Activated CD4-positive, alpha-beta T cell treated with anti-CD3 and anti-CD28 coated beads, Interleukin-2, amount 10 ng/mL, durations not matched to agents 24 days and 14 days (primary cell): ENCODE measurements around the gene INTS6. TPM values are rescaled to one million over a fixed set of nuclear protein-coding genes. Genes with fewer than 3 reads are reported as not detected.

Experiments used
- DNase-seq: peaks from one replicate; pipeline ENCODE4 v3.0.0; 2022
- H3K27ac Mint-ChIP-seq: one replicate; pipeline ENCODE4 v1.8.0; 2022; ENCODE audit warnings: mild to moderate bottlenecking, mixed read lengths
- H3K27me3 Mint-ChIP-seq: one replicate; pipeline ENCODE4 v1.8.0; 2022; ENCODE audit warnings: mixed read lengths
- H3K36me3 Mint-ChIP-seq: one replicate; pipeline ENCODE4 v1.8.0; 2022; ENCODE audit warnings: low read depth, mild to moderate bottlenecking, mixed read lengths
- H3K4me1 Mint-ChIP-seq: one replicate; pipeline ENCODE4 v1.8.0; 2021; ENCODE audit warnings: mixed read lengths
- H3K4me3 Mint-ChIP-seq: one replicate; pipeline ENCODE4 v1.8.0; 2022; ENCODE audit warnings: mild to moderate bottlenecking, moderate library complexity, mixed read lengths
- H3K9me3 Mint-ChIP-seq: one replicate; pipeline ENCODE4 v1.8.0; 2021; ENCODE audit warnings: mixed read lengths
- intact Hi-C: fragments of 100-400 bp; cut with micrococcal nuclease; formaldehyde crosslinking; loops from one replicate; pipeline ENCODE4 v1.15.1; 2023
- total RNA-seq: library from RNA; stranded (reverse); gene quantifications from 2 replicates; pipeline ENCODE4 v1.2.3, GENCODE V29; 2022

INTS6 gene
- total RNA-seq, 1 donor from 2014 or later: 68.6 TPM

DNA sequence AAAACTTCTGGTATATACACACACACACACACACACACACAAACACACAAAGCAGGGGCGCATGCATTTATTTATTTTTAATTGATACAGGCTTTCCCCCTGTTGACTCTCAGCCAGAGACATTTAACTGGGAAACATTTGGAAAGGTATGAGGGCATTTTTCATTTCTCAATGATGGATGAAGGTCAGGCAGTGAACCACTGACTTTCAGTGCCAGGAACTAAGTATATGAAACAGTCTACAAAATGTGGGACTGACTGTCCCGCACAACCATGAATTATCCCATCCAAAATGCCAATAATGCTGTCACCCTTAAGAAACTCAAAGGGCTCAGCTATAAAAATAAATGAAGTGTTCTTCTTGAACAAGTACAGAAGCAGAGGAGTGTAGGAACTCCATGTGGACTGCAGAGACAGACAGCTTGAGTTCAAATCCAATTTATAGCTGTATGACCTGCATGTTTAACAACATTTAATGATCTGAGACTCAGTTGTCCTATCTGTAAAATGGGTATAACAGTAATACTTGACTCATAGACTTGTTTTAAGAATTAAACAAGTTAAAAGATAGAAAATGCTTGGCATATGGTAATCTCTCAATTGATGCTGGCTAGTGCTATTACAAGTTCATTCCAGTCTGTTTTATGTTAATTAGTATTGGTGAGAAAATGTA, 25.0 kb upstream of the INTS6 start:
- H3K36me3 Mint-ChIP-seq: no peaks in the 10 kb centered on the region
- no peaks in the 10 kb centered on the region for H3K9me3 Mint-ChIP-seq
- no peaks in the 10 kb centered on the region for H3K4me1 Mint-ChIP-seq
- no peak overlapping the region for H3K4me3 Mint-ChIP-seq
- no peak overlapping the region for H3K27ac Mint-ChIP-seq
- intact Hi-C loops: no loop called here
- DNase-seq: no peak
- peaks cover 2% of the 10 kb centered on the region for H3K27me3 Mint-ChIP-seq

DNA sequence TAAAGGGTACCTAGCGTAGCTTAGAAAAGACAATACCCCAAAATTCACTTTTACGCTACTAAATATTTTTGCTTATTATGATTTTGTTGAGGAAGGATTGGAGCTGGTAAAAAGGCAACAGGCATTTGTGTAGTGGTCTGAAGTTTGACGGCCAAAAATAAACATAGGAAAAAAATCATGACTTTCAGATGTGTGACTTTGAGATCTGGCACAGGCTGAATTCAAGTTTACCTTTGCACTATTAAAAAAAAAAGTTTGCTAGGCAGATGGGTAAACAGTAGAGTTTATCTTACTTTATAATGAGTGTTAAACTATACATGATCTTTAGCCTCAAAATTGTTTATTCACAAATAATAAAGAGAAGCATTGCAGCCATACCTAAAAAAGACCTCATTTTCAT, 24.3 kb upstream of the INTS6 start:
- H3K27me3 Mint-ChIP-seq: peaks cover 2% of the 10 kb centered on the region
- H3K36me3 Mint-ChIP-seq: no peaks in the 10 kb centered on the region
- DNase-seq: no peak
- H3K4me1 Mint-ChIP-seq: no peaks in the 10 kb centered on the region
- H3K4me3 Mint-ChIP-seq: no peak overlapping the region
- intact Hi-C loops: no loop called here
- no peaks in the 10 kb centered on the region for H3K9me3 Mint-ChIP-seq
- no peak overlapping the region for H3K27ac Mint-ChIP-seq

DNA sequence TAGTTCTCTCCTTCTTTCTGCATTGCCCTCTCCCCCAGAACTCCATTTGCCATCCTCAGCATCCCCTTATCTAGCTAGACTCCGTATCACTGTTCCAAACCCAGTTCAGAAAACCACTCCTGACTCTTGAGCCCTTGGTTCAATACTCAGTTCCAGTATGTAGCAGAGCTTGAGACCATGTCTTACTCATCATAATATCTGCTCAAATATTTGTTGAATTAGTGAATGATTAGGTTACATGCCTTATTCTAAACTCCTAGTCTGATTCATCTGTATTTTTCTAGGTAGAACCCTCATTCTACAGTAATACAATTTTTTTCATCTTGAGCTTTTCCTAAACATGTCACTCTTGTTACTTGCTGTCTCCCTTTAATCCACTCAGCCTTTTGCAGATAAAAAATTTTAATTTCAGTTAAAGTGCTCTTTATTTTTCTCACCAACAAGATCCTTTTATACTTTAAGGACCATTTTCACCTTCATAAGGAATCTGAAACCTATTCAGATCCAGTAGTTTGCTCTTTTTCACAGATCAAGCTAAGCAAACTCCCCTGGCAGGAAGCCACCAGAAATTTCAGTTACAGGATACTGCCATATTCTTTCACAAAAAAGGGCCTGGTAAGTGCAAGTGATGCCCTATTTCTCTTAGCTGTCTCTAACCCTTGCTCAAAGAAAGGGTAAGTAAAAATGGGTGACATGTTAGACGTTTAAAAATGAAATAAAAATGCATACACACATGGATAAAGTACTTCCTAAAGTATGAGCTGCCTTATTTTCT, 23.1 kb upstream of the INTS6 start:
- Mint-ChIP-seq H3K9me3 (no peaks in the 10 kb centered on the region), H3K27me3 (peaks cover 2% of the 10 kb centered on the region), H3K4me1 (no peaks in the 10 kb centered on the region), H3K36me3 (no peaks in the 10 kb centered on the region), H3K4me3 (no peak overlapping the region), H3K27ac (no peak overlapping the region)
- no peak for DNase-seq
- intact Hi-C loops: no loop called here

DNA sequence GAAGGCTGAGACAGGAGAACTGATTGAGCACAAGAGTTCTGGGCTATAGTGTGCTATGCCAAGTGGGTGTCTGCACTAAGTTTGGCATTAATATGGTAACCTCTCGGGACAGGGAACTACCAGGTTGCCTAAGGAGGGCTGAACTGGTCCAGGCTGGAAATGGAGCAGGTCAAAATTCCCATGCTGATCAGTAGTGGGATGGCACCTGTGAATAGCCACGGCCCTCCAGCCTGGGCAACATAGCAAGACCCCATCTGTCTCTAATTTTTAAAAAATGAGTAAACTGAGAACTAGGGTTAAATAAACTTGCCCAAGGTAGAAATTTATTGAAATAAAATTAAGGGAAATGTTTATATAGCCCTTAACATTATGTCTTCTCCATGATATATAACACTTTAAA, 17.0 kb upstream of the INTS6 start:
- Mint-ChIP-seq H3K36me3 (no peaks in the 10 kb centered on the region), H3K9me3 (no peaks in the 10 kb centered on the region), H3K27ac (no peak overlapping the region), H3K4me1 (no peaks in the 10 kb centered on the region), H3K27me3 (peaks cover 4% of the 10 kb centered on the region), H3K4me3 (no peak overlapping the region)
- intact Hi-C loops: no loop called here
- DNase-seq: no peak

DNA sequence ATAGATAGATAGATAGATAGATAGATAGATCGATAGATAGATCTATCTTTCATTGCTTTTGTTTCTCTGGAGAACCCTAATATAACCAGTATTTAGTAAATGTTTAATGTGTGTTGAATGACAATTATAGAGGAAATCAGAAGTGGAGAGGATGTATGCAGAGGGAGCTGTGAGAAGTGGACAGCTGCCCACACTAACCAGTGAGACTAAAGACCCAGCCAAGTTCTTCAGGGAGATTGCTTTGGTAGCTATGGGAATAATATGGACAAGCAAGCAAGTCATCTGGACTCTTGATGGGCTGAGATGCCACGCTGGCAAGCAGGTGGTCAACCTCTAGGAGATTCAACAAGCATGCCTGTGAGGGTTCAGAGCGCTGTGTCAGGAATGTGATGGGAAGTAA, 14.9 kb upstream of the INTS6 start:
- no peaks in the 10 kb centered on the region for H3K36me3 Mint-ChIP-seq
- no peak overlapping the region for H3K4me3 Mint-ChIP-seq
- intact Hi-C loops: no loop called here
- DNase-seq: no peak
- no peaks in the 10 kb centered on the region for H3K4me1 Mint-ChIP-seq
- H3K27me3 Mint-ChIP-seq: peaks cover 4% of the 10 kb centered on the region
- no peak overlapping the region for H3K27ac Mint-ChIP-seq
- no peaks in the 10 kb centered on the region for H3K9me3 Mint-ChIP-seq

DNA sequence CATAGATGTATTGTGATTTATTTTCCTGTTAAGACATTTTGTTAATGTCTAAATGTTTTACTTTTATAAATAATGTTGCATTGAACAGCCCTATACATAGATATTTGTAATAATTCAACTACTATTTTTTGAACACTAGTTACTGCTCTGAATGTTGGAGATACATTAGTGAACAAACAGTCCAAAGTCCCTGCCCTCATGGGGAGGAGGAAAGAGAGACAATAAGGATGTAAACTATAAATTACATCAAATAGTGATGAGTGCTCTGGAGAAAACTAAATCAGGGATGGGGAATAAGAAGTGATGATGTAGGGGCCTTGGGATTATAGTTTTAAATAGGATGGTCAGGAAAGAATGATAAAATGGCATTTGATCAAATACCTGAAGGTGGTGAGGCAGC, 12.3 kb upstream of the INTS6 start:
- Mint-ChIP-seq H3K36me3 (peaks cover 2% of the 10 kb centered on the region), H3K27me3 (peaks cover 4% of the 10 kb centered on the region), H3K9me3 (peaks cover 6% of the 10 kb centered on the region), H3K4me3 (no peak overlapping the region), H3K27ac (no peak overlapping the region), H3K4me1 (no peaks in the 10 kb centered on the region)
- DNase-seq: no peak
- intact Hi-C loops: no loop called here

DNA sequence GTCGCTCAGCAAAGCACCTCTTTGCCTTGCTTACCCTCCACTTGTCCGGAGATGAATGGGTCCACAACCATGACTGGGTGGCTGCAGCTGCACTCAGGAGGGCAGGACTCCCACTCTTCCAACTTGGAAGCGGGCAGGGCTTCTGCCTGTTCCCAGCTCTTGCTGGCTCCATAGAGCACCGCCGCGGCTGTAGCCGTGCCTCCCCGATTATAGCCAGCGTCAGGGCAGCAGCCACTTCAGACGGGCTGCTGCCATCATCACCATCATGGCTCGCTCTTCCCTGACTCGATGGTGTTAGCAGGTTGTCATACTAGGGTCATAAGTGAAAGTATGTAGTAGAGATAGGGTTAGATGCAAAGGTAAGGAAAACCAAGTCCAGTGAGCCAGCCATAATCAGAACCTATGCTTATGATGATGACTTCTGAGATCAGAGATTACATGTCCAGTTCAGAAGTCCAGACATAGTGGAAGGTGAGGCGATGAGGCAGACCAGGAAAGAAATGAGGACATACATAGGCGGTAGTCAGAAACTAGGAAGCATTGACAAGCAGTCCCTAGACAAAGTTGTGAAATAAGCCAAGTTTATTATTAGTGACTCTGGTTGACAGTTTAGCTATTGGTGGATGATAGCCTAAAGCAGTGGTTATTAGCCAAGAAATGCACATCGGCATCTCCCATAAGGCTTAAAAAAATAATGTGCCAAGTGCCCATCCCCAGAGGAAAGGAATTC, 4.4 kb upstream of the INTS6 start:
- intact Hi-C loops: no loop called here
- peak; percentile 35 for DNase-seq
- H3K4me3 Mint-ChIP-seq: no peak overlapping the region
- peaks cover 9% of the 10 kb centered on the region for H3K9me3 Mint-ChIP-seq
- peaks cover 33% of the 10 kb centered on the region for H3K36me3 Mint-ChIP-seq
- no peaks in the 10 kb centered on the region for H3K27me3 Mint-ChIP-seq
- H3K4me1 Mint-ChIP-seq: peaks cover 17% of the 10 kb centered on the region
- H3K27ac Mint-ChIP-seq: no peak overlapping the region

DNA sequence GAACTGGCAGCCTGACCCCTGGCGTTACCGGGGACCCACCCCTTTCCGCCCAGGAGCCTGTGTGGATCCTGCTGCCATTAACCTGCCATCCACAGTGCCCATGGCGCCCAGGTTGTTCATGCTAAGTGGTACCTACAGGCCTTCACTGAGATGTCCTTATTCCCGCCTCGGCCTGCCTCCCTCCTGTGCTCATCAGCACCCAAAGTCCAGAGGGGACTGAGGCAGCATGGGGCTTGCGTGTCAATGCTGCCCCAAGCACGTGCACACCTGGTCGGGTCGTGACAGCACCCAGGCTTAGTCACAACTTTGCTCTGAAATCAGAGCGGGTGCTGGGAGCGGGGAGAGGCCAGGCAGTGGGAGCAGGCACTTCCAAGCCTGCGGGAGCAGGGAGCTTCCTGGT, 3.7 kb upstream of the INTS6 start:
- no peak overlapping the region for H3K27ac Mint-ChIP-seq
- intact Hi-C loops: no loop called here
- no peak overlapping the region for H3K4me3 Mint-ChIP-seq
- no peaks in the 10 kb centered on the region for H3K27me3 Mint-ChIP-seq
- H3K4me1 Mint-ChIP-seq: peaks cover 17% of the 10 kb centered on the region
- peaks cover 9% of the 10 kb centered on the region for H3K9me3 Mint-ChIP-seq
- peak; percentile 54 for DNase-seq
- H3K36me3 Mint-ChIP-seq: peaks cover 33% of the 10 kb centered on the region

DNA sequence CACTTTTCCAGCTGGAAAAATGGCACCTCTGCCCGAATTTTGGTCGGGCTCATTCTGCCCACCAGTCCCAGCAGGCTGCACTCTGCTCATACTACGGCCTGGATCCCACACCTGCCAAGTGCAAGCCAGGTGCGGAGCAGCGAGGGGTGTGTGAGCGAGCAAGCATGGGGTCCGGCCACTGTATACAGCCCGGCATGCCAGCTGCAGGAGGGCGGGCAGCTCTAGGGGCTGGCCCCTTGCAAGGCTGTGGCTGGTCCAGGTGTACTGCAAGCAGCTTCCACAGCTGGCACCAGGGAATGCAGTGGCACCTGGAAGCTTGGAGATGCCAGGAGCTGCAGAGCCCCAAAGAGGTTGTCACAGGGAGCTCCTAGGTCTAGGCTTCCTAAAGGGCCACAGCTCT, 2.7 kb upstream of the INTS6 start:
- intact Hi-C loops: loop anchor here (2.0 kb wide), 1 partner anchor 47 kb away; no protein-coding TSS in a partner anchor

DNA sequence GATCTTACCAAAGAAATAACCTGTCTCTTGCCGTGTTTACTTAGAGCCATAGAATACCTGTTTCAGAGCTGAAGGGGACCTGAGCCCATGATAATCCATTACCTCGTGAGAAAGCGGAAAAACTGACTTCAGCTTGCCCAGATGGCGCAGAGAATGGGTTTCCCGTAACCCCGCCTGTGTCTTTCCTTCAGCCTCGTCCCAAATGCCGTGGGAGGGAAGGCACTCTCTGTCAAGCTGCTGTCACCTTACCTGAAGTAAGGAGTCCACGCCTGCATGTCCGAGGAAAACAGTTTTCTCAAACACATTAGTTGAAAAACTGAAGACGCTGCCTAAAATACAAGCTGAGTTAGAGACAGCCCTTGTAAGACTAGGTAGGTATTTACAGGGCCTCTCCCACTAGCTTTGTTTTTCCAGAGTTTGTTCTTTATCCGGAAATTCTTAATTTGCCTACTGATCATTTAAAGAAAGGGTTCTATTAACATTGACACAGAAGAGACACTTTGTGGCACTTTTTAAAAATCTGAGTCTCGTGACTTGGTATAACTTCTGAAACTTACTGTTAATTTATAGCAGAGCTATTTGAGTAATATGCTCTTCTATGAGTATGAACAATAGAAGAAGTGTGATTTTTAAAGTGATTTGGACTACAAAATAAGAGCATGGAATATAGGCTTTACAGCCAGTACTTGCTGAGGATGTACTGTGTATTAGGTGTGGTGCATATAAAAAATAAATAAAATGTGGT, 1.3 kb upstream of the INTS6 start:
- peak; percentile 82 for DNase-seq
- peaks cover 4% of the 10 kb centered on the region for H3K9me3 Mint-ChIP-seq
- peaks cover 42% of the 10 kb centered on the region for H3K36me3 Mint-ChIP-seq
- H3K27ac Mint-ChIP-seq: peak overlapping the region; percentile 97
- peak overlapping the region; percentile 88 for H3K4me3 Mint-ChIP-seq
- H3K4me1 Mint-ChIP-seq: peaks cover 28% of the 10 kb centered on the region
- H3K27me3 Mint-ChIP-seq: no peaks in the 10 kb centered on the region
- intact Hi-C loops: loop anchor here (1.0 to 5.0 kb wide), 13 partner anchors 49 to 1661 kb away; partner anchors contain the start of genes ALG11, CKAP2, KPNA3 and SUGT1

More for the DNA sequence above, 2.7 kb upstream of the INTS6 start:
- Mint-ChIP-seq H3K9me3 (peaks cover 4% of the 10 kb centered on the region), H3K27ac (no peak overlapping the region), H3K27me3 (no peaks in the 10 kb centered on the region), H3K4me1 (peaks cover 19% of the 10 kb centered on the region), H3K4me3 (no peak overlapping the region), H3K36me3 (peaks cover 38% of the 10 kb centered on the region)
- no peak for DNase-seq

DNA sequence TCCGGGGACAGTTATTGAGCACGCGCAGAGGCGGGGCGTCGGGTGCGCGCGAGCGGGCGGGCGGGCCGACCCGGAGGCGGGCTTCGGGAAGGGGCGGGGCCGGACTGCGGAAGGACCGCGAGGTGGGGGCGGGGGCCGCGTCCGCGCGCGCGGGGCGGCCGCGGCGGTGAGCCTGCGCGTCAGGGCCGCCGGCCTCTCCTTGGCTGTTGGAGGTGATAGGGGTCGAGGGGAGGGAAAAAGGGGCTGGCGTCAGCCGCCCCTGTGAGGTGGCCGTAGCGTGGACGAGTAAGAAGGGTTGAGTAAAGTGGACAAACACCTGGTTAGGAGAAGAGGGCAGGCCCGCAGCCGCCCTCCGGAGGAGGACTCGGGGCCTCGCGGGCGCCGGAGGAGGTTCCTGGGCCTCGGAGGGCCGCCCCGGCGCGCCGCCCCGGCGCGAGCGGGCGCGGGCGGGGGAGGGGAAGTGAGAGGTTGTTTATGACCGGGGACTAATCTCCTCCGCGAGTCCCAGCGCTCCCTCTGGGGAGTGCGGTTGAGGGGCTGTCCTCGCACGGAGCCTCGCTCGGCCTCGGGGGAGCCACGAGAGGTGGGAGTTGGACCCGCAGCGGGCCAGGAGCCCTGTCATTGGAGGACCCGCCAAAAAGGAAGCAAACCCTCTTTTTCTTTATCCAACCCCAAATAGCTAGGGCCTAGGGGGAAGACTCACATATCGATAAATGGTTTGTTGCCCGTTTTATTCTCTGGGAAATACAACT, 547 bp upstream of the INTS6 start:
- intact Hi-C loops: loop anchor here (1.0 to 5.0 kb wide), 12 partner anchors 121 to 1661 kb away; partner anchors contain the start of genes ALG11, CKAP2, KPNA3 and SUGT1
- peaks cover 4% of the 10 kb centered on the region for H3K9me3 Mint-ChIP-seq

DNA sequence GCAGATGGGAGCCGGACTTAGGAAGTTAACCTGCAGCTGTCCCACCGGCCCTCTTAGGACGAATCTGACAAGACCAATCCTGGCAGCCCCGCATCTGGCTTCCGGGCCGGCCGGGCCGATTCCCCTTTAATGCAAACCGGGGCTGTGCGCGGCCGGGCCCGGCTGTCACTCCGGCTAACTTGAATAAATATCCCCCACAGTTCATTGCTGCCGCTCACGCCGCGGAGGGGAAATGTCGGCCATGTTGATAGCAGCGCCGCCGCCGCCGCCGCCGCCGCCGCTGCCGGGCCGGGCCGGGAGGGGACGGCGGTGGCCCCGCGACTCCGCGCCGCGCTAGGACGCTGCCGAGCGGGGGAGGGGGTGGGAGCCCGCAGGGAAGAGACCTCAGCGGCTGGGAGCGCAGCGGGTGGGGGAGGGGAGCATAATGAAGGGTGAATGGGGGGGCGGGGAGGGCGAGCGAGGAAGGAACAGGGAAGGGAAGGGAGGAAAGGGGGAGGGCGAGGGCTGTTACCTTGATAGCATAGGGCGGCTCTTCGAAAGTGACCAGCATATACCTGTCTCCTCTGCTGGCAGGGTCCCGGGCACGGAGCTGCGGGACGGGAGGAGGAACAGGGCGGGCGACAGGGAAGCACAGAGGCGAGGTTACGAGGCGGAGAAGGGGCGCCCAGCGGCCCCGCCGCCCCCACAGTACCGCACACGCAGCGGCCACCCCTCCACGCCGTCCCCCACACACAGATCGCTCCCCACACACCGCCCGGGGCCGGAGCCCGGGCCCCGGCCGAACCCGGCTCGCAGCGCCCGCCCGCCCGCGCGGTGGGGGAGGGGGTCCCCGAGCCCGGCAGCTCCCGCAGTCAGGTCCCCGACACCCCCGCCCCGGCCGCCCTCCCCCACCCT, 1.1 kb downstream of the INTS6 start:
- Mint-ChIP-seq H3K36me3 (peaks cover 42% of the 10 kb centered on the region), H3K27me3 (no peaks in the 10 kb centered on the region), H3K4me1 (peaks cover 31% of the 10 kb centered on the region), H3K9me3 (peaks cover 4% of the 10 kb centered on the region), H3K4me3 (peak overlapping the region; percentile 92), H3K27ac (peak overlapping the region; percentile 93)
- intact Hi-C loops: loop anchor here (1.0 to 5.0 kb wide), 9 partner anchors 15 to 1659 kb away; partner anchors contain the start of genes ALG11, KPNA3 and SUGT1
- DNase-seq: peak; percentile 93

More for the DNA sequence above, 547 bp upstream of the INTS6 start:
- H3K4me1 Mint-ChIP-seq: peaks cover 31% of the 10 kb centered on the region
- peak overlapping the region; percentile 97 for H3K27ac Mint-ChIP-seq
- H3K36me3 Mint-ChIP-seq: peaks cover 43% of the 10 kb centered on the region
- peak overlapping the region; percentile 88 for H3K4me3 Mint-ChIP-seq
- peak; percentile 95 for DNase-seq
- no peaks in the 10 kb centered on the region for H3K27me3 Mint-ChIP-seq
